WTC11 (cell line): ENCODE results near the gene SYNGR1.

Experiments
- CTCF ChIP-seq: fragments of 200-600 bp; IDR thresholded peaks from 2 replicates; pipeline ENCODE4 v1.8.0; 2022; ENCODE audit warnings: antibody characterized with exemption
- IRF2 ChIP-seq: sonication (generic); formaldehyde crosslinking; IDR thresholded peaks from 2 replicates; pipeline ENCODE4 v1.8.0; 2022; ENCODE audit warnings: low read depth, missing genetic modification reagents, borderline replicate concordance
- JUN ChIP-seq: sonication (generic); formaldehyde crosslinking; IDR thresholded peaks from 2 replicates; pipeline ENCODE4 v1.8.0; 2023; ENCODE audit warnings: mild to moderate bottlenecking, missing genetic modification reagents
- KAT7 ChIP-seq: sonication (generic); formaldehyde crosslinking; IDR thresholded peaks from 2 replicates; pipeline ENCODE4 v1.8.1; 2023; ENCODE audit warnings: missing genetic modification reagents, mild to moderate bottlenecking, borderline replicate concordance
- RORB ChIP-seq: fragments of 250-450 bp; sonication (Bioruptor Pico); IDR thresholded peaks from 2 replicates; pipeline ENCODE4 v1.9.0; 2021; ENCODE audit warnings: mild to moderate bottlenecking
- SP1 ChIP-seq: sonication (generic); formaldehyde crosslinking; conservative IDR thresholded peaks from 2 replicates; pipeline ENCODE4 v1.8.1; 2022; ENCODE audit warnings: missing genetic modification reagents
- ZBTB21 ChIP-seq: sonication (generic); formaldehyde crosslinking; IDR thresholded peaks from 2 replicates; pipeline ENCODE4 v1.8.1; 2023; ENCODE audit warnings: mild to moderate bottlenecking, missing genetic modification reagents, borderline replicate concordance
- ZNF263 ChIP-seq: sonication (generic); formaldehyde crosslinking; IDR thresholded peaks from 2 replicates; pipeline ENCODE4 v1.8.1; 2022; ENCODE audit warnings: low read depth, mild to moderate bottlenecking, moderate library complexity, missing genetic modification reagents
- ZNF512 ChIP-seq: sonication (generic); formaldehyde crosslinking; IDR thresholded peaks from 2 replicates; pipeline ENCODE4 v1.8.1; 2022; ENCODE audit warnings: missing genetic modification reagents, borderline replicate concordance
- TF ChIP-seq, protein P1 (sequence below): sonication (generic); formaldehyde crosslinking; IDR thresholded peaks from 2 replicates; pipeline ENCODE4 v1.8.1; 2022; ENCODE audit warnings: low read depth, missing genetic modification reagents, borderline replicate concordance
- TF ChIP-seq, protein P2 (sequence below): sonication (generic); formaldehyde crosslinking; IDR thresholded peaks from 2 replicates; pipeline ENCODE4 v1.8.0; 2022; ENCODE audit warnings: mild to moderate bottlenecking, missing genetic modification reagents
- TF ChIP-seq, protein P3 (sequence below): sonication (generic); formaldehyde crosslinking; IDR thresholded peaks from 2 replicates; pipeline ENCODE4 v1.8.1; 2023; ENCODE audit warnings: mild to moderate bottlenecking, missing genetic modification reagents, borderline replicate concordance
- TF ChIP-seq, protein P4 (sequence below): sonication (generic); formaldehyde crosslinking; IDR thresholded peaks from 2 replicates; pipeline ENCODE4 v1.8.1; 2022; ENCODE audit warnings: low read depth, mild to moderate bottlenecking, moderate library complexity, missing genetic modification reagents, borderline replicate concordance

- TF ChIP-seq CTCF (no peak), IRF2 (CRISPR knock-in tag) (no peak), JUN (CRISPR knock-in tag) (no peak), SP1 (CRISPR knock-in tag) (no peak), RORB (CRISPR knock-in tag) (no peak), ZNF263 (CRISPR knock-in tag) (no peak), ZBTB21 (CRISPR knock-in tag) (no peak), ZNF512 (CRISPR knock-in tag) (no peak), KAT7 (CRISPR knock-in tag) (no peak)
- TF ChIP-seq, protein P1, sequence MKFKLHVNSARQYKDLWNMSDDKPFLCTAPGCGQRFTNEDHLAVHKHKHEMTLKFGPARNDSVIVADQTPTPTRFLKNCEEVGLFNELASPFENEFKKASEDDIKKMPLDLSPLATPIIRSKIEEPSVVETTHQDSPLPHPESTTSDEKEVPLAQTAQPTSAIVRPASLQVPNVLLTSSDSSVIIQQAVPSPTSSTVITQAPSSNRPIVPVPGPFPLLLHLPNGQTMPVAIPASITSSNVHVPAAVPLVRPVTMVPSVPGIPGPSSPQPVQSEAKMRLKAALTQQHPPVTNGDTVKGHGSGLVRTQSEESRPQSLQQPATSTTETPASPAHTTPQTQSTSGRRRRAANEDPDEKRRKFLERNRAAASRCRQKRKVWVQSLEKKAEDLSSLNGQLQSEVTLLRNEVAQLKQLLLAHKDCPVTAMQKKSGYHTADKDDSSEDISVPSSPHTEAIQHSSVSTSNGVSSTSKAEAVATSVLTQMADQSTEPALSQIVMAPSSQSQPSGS (CRISPR knock-in tag) = no peak
- TF ChIP-seq, protein P2, sequence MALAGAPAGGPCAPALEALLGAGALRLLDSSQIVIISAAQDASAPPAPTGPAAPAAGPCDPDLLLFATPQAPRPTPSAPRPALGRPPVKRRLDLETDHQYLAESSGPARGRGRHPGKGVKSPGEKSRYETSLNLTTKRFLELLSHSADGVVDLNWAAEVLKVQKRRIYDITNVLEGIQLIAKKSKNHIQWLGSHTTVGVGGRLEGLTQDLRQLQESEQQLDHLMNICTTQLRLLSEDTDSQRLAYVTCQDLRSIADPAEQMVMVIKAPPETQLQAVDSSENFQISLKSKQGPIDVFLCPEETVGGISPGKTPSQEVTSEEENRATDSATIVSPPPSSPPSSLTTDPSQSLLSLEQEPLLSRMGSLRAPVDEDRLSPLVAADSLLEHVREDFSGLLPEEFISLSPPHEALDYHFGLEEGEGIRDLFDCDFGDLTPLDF = no peak
- TF ChIP-seq, protein P3, sequence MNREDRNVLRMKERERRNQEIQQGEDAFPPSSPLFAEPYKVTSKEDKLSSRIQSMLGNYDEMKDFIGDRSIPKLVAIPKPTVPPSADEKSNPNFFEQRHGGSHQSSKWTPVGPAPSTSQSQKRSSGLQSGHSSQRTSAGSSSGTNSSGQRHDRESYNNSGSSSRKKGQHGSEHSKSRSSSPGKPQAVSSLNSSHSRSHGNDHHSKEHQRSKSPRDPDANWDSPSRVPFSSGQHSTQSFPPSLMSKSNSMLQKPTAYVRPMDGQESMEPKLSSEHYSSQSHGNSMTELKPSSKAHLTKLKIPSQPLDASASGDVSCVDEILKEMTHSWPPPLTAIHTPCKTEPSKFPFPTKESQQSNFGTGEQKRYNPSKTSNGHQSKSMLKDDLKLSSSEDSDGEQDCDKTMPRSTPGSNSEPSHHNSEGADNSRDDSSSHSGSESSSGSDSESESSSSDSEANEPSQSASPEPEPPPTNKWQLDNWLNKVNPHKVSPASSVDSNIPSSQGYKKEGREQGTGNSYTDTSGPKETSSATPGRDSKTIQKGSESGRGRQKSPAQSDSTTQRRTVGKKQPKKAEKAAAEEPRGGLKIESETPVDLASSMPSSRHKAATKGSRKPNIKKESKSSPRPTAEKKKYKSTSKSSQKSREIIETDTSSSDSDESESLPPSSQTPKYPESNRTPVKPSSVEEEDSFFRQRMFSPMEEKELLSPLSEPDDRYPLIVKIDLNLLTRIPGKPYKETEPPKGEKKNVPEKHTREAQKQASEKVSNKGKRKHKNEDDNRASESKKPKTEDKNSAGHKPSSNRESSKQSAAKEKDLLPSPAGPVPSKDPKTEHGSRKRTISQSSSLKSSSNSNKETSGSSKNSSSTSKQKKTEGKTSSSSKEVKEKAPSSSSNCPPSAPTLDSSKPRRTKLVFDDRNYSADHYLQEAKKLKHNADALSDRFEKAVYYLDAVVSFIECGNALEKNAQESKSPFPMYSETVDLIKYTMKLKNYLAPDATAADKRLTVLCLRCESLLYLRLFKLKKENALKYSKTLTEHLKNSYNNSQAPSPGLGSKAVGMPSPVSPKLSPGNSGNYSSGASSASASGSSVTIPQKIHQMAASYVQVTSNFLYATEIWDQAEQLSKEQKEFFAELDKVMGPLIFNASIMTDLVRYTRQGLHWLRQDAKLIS (CRISPR knock-in tag) = no peak
- TF ChIP-seq, protein P4, sequence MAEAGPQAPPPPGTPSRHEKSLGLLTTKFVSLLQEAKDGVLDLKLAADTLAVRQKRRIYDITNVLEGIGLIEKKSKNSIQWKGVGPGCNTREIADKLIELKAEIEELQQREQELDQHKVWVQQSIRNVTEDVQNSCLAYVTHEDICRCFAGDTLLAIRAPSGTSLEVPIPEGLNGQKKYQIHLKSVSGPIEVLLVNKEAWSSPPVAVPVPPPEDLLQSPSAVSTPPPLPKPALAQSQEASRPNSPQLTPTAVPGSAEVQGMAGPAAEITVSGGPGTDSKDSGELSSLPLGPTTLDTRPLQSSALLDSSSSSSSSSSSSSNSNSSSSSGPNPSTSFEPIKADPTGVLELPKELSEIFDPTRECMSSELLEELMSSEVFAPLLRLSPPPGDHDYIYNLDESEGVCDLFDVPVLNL = no peak
Measured at GRCh38 chr22:39336411-39336810, 13.4 kb upstream of the SYNGR1 start.
